ENCODE data around the gene UBE2QL1. TPM values are rescaled to one million over a fixed set of nuclear protein-coding genes. Genes with fewer than 3 reads are reported as not detected.

The UBE2QL1 gene
- total and polyA plus RNA-seq, 2 of the 8 experiments (the other 6 are each of a cell fraction or from before 2014, with no cell fraction given): 0.43 to 0.65 TPM

DNA sequence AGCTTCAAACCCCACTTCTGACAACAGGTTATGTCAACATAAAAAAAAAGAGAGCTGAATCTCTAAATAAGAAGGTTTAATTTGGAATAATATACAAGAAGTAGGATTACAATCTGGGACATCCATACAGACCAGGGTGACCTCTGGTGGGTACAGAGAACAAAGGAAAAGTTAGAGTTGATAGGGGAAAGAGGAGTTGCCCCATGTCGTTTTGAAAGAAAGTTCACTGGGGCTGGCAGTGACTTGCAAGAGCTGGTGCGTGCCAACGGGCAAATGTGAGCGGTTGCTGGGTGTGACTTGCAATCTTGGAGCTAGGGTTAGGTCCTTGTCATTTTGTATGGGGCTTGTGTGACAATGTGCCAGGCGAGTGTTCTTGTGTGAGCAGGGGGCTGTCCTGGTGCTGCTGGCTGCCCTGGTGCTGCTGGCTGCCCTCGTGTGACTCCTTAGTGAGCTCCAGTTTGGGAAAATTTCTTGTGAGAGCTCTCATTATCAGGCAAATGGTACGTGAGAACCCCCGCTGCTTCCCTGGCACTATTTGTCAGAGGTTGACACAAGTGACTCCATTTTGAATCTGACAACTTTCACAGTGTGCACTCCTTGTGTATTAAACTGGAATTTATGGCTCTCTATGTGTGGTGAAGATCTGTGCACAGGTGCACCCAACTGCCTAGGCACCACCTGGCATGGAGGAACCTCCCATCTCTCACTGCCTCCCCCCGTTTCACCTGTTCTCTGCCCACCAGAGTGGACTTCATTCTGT is 69.8 kb downstream of the UBE2QL1 start:
- H3K27me3 ChIP-seq (replicated peaks in 1 of 4; ENCODE audit: control insufficient read depth in 3 of 4, extremely low read depth in 1 of 4, insufficient read depth in 3 of 4, low read length in 3 of 4): no peaks in the 10 kb centered on the region
- H4K5ac ChIP-seq (ENCODE audit: insufficient read length, low read depth, low read length): no peak overlapping the region
- no peak for DNase-seq (ENCODE audit: low read depth in 1 of 2, low spot score in 2 of 2)
- H3K79me2 ChIP-seq (ENCODE audit: control insufficient read depth in 1 of 2, insufficient read depth in 2 of 2, low read length in 2 of 2): no peaks in the 10 kb centered on the region
- H4K8ac ChIP-seq (ENCODE audit: extremely low read depth, insufficient read depth, low read length): no peak overlapping the region; the same call in 1 of the 2 replicates
- no peaks in the 10 kb centered on the region for H3K9me3 ChIP-seq (ENCODE audit: insufficient read depth in 2 of 2, low read depth in 1 of 2, low read length in 1 of 2)
- H3K56ac ChIP-seq (replicated peaks; ENCODE audit: insufficient read length, low read depth, low read length): no peak overlapping the region
- no peak overlapping the region for H2BK5ac ChIP-seq (ENCODE audit: low read depth, low read length)
- 88% methylated on average over 9 of the region's 9 CpGs; no CpG with 5 or more reads in 1 of the 2 experiments for WGBS, 2 experiments (ENCODE audit: extremely low coverage in 1 of 2, insufficient coverage in 1 of 2, insufficient read length in 1 of 2, insufficient replicate concordance in 2 of 2, low coverage in 1 of 2, low lambda C conversion rate in 2 of 2, missing lambda C conversion rate in 1 of 2)
- H3K23me2 ChIP-seq (ENCODE audit: low read depth, low read length): no peaks in the 10 kb centered on the region
- H2AK5ac ChIP-seq (ENCODE audit: low read depth, low read length): no peak overlapping the region
- H2BK20ac ChIP-seq (ENCODE audit: low read length): no peak overlapping the region
- H3K23ac ChIP-seq (ENCODE audit: insufficient read length): no peak overlapping the region
- H3K18ac ChIP-seq (ENCODE audit: extremely low read depth, low read length): no peak overlapping the region
- no peak overlapping the region for H4K91ac ChIP-seq (replicated peaks; ENCODE audit: insufficient read length, low read length)
- CTCF ChIA-PET (ENCODE audit: partially characterized antibody): interaction anchor here (1.0 to 1.1 kb wide), 2 partner anchors 10 to 16 kb away, joined by 3 read pairs; no protein-coding TSS in a partner anchor
- H2AFZ ChIP-seq (ENCODE audit: low read length): no peak overlapping the region
- H3K4ac ChIP-seq (replicated peaks; ENCODE audit: insufficient read length, low read depth, low read length): no peak overlapping the region
- H2BK12ac ChIP-seq (ENCODE audit: low read depth, low read length): no peak overlapping the region
- TF ChIP-seq SP1 (IDR thresholded peaks at IDR 0.05; ENCODE audit: low read depth, low read length) (no peak), E2F6 (IDR thresholded peaks at IDR 0.05) (no peak), PHF8 (conservative IDR thresholded peaks at IDR 0.05; ENCODE audit: low read depth, low read length) (no peak), ZNF274 (IDR thresholded peaks at IDR 0.05; ENCODE audit: borderline replicate concordance, extremely low read depth, low read length) (no peak), TBP (IDR thresholded peaks at IDR 0.05; ENCODE audit: low read depth, low read length) (no peak), SP2 (IDR thresholded peaks at IDR 0.05; ENCODE audit: low read length) (no peak), TAF7 (optimal IDR thresholded peaks at IDR 0.05; ENCODE audit: borderline replicate concordance, low read depth, low read length) (no peak), BRCA1 (IDR thresholded peaks at IDR 0.05; ENCODE audit: low read depth, low read length) (no peak), GABPA (IDR thresholded peaks at IDR 0.05; ENCODE audit: borderline replicate concordance, insufficient read depth, low read length) (no peak), SRF (IDR thresholded peaks at IDR 0.05; ENCODE audit: low read depth, low read length) (no peak), TEAD4 (IDR thresholded peaks at IDR 0.05; ENCODE audit: low read depth, low read length) (no peak), CHD2 (IDR thresholded peaks at IDR 0.05; ENCODE audit: low read length) (no peak)
- POLR2A ChIA-PET (ENCODE audit: partially characterized antibody): no interaction called here
- H3K4me1 ChIP-seq (replicated peaks in 1 of 4; ENCODE audit: control insufficient read depth in 3 of 4, insufficient read depth in 4 of 4, low read length in 3 of 4): no peaks in the 10 kb centered on the region; a peak in 1 of 7 replicates
- H2BK15ac ChIP-seq (ENCODE audit: low read length): no peak overlapping the region
- no peak overlapping the region for H3K4me2 ChIP-seq (ENCODE audit: insufficient read depth in 1 of 2, low read depth in 2 of 2, low read length in 2 of 2)
- no peaks in the 10 kb centered on the region for H4K20me1 ChIP-seq (replicated peaks in 1 of 2; ENCODE audit: control insufficient read depth in 1 of 2, insufficient read depth in 2 of 2, low read length in 2 of 2)
- H3K9ac ChIP-seq (replicated peaks in 1 of 4; ENCODE audit: extremely low read depth in 1 of 4, low read depth in 3 of 4, low read length in 3 of 4): no peak overlapping the region
- H3K79me1 ChIP-seq (ENCODE audit: low read depth, low read length): no peaks in the 10 kb centered on the region
- H2BK120ac ChIP-seq (replicated peaks; ENCODE audit: low read depth, low read length): no peak overlapping the region
- no peak overlapping the region for H3K27ac ChIP-seq (ENCODE audit: low read depth, low read length)
- H3K14ac ChIP-seq (ENCODE audit: insufficient read length): no peak overlapping the region
- H3K4me3 ChIP-seq (ENCODE audit: extremely low read depth in 1 of 4, insufficient read depth in 2 of 4, low read depth in 3 of 4, low read length in 4 of 4): no peak overlapping the region
- no peaks in the 10 kb centered on the region for H3K36me3 ChIP-seq (ENCODE audit: control insufficient read depth in 2 of 4, insufficient read depth in 4 of 4, low read length in 3 of 4)
- no peak for FAIRE-seq

Measured in H1 (cell line).